H1 (cell line): Measurements from ENCODE around the gene PTPRR. TPM values are rescaled to one million over a fixed set of nuclear protein-coding genes. Genes with fewer than 3 reads are reported as not detected.

Experiments used
- CTCF ChIP-seq, 3 experiments: IDR thresholded peaks; 1 replicate in 2 of 3; 2 replicates in 1 of 3; pipeline versions ENCODE4 v1.5.1 to v1.6.1; 2011; ENCODE audit warnings: low read length in 3 of 3, mild to moderate bottlenecking in 3 of 3, inconsistent platforms in 2 of 3, low read depth in 1 of 3, moderate library complexity in 1 of 3; ENCODE audit not compliant: insufficient read depth in 1 of 3; ENCODE audit errors: control extremely low read depth in 1 of 3
- KDM5A ChIP-seq: fragments of 200-600 bp; IDR thresholded peaks from 2 replicates; pipeline ENCODE4 v1.7.1; 2012; ENCODE audit warnings: mild to moderate bottlenecking, low read length, inconsistent platforms, mixed read lengths
- RBBP5 ChIP-seq: IDR thresholded peaks from 2 replicates; pipeline ENCODE4 v1.7.1; 2012; ENCODE audit warnings: low read depth, mild to moderate bottlenecking, inconsistent platforms, low read length, moderate library complexity, borderline replicate concordance
- SP4 ChIP-seq: IDR thresholded peaks from 2 replicates; pipeline ENCODE4 v1.6.1; 2012; ENCODE audit warnings: low read length, inconsistent platforms
- polyA plus RNA-seq, 7 experiments: library from polyadenylated mRNA; depleted of rRNA in 3 of 7; stranded (reverse) in 5 of 7; unstranded in 2 of 7; fragments of >200 nt in 5 of 7; fragments of 200-250 nt in 2 of 7; gene quantifications; 1 replicate in 5 of 7; 2 replicates in 1 of 7; 4 replicates in 1 of 7; pipeline versions ENCODE4 v1.2.1 to v1.2.3, GENCODE V29; 2011 to 2013; ENCODE audit warnings: missing spikeins in 2 of 7, mixed read lengths in 2 of 7
- total RNA-seq: library from RNA; stranded (reverse); fragmentation: NEBNext Ultra II Directional; extraction: Animal tissue kit (Norgen Biotek cat#: 25700); gene quantifications from 2 replicates; pipeline ENCODE4 v1.2.1, GENCODE V29; 2021

The PTPRR gene
- total and polyA plus RNA-seq, 2 of the 8 experiments (the other 6 are each of a cell fraction or from before 2014, with no cell fraction given), result 0.07 to 0.35 TPM

- no peak for TF ChIP-seq CTCF (IDR thresholded peaks at IDR 0.05; ENCODE audit: control extremely low read depth in 1 of 3, insufficient read depth in 1 of 3, low read depth in 1 of 3, low read length in 3 of 3)
- TF ChIP-seq RBBP5, result no peak
- no peak for TF ChIP-seq SP4
- no peak for TF ChIP-seq KDM5A
- TF ChIP-seq, all 59 proteins: peak for 0
Measured at GRCh38 chr12:70845268-70845667, 75.3 kb downstream of the PTPRR start (continued).
